GM08714 (cell line): Measurements from ENCODE around the gene ZP2.

Source experiments
- H3K4me3 ChIP-seq: fragments of 200-500 bp; sonication (Bioruptor generic); 2 replicates; pipeline ENCODE4 v1.5.1; 2014; ENCODE audit warnings: mild to moderate bottlenecking, low read length, inconsistent platforms
- ZNF274 ChIP-seq: IDR thresholded peaks from 2 replicates; pipeline ENCODE4 v1.6.1; 2012; ENCODE audit warnings: mild to moderate bottlenecking, low read depth, low read length

ZP2 gene

DNA sequence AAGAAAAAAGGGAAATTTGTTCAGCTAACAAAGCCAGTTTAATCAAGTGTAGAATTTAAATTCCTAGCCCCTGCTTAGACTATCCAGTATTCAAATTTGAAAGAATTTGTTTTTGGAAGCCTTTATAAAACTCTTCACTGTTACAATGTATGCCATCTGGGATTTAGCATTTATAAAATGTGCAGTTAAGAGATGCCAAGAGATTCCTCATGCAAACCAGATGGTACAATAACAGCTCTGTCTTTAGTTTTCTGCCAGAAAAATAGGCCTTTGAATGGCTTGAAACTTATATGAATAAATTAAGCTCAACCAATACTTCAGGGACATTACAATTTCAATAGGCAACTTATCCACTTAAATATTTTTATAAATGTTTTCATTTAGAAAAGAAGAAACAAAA lies 15.4 kb upstream of the ZP2 start:
- no peak overlapping the region for H3K4me3 ChIP-seq
- TF ChIP-seq ZNF274: no peak

DNA sequence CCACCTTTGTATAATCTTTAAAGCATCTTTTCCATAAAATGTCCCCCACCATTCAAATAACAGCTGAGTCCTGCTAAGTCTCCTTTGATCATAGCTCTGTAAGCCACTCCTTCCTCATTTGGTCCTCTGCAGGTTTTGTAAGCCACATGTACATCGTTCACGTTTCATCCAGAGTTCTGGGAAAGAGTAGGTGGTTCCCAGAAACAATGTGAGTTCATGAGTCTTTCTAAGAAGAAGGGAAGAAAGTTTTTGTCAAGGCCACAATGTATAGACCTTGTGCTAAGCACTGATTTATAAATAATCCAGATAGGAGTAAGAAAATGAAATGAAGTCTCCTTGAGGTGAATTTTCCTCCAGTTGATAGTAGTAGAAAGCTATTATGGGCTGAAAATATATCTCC lies 13.4 kb upstream of the ZP2 start:
- no peak overlapping the region for H3K4me3 ChIP-seq
- no peak for TF ChIP-seq ZNF274

DNA sequence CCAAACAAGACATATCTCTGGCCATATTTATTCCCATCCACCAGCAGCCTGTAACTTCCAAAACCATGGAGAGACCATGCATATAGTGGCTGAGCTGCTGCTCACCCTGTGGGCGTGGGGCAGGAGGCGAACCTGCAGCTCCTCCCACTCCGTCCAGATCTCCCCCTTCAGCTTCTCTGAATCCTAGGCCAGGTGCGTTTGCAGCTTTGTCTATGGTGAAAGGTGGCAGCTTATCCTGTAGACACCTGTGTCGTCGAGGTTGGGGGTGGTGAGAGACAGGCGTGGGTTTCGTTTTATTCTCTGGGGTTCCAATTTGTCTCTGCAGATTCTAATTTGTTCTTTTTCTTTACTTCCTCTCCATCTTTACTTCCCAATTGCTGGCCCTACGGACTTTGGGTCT lies 12.4 kb upstream of the ZP2 start:
- no peak overlapping the region for H3K4me3 ChIP-seq
- no peak for TF ChIP-seq ZNF274

DNA sequence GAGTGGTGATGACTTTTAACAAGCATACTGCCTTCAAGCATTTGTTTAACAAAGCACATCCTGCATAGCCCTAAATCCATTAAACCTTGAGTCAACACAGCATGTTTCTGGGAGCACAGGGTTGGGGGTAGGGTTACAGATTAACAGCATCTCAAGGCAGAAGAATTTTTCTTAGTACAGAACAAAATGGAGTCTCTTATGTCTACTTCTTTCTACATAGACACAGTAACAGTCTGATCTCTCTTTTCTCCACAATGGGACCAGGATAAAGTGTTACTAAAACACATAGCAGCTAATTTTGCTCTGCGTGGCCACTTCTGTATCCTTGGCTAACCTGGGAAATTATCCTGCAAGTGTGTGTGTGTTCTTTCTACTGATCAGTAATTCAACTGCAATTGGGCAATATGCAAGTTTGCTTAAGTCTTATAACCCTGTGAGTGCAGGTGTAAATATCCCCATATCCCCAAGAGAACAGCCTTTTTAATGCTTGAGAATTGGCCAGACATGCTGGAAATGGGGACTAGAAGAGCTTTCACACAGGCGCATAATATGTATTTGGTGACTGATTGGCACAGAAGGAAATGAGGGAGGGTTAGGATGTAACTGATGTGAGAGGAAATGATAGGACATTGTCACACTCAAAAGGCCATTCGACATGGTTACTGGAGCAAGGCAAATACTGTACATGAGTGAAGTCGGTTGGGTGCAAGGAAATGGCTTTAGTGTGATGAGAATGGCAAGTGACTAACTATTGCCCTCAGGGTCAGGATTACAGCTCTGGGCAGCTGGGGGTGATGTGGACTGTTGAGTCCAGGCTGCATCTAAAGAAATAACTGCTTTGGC lies 11.3 kb upstream of the ZP2 start:
- no peak overlapping the region for H3K4me3 ChIP-seq
- TF ChIP-seq ZNF274: no peak

DNA sequence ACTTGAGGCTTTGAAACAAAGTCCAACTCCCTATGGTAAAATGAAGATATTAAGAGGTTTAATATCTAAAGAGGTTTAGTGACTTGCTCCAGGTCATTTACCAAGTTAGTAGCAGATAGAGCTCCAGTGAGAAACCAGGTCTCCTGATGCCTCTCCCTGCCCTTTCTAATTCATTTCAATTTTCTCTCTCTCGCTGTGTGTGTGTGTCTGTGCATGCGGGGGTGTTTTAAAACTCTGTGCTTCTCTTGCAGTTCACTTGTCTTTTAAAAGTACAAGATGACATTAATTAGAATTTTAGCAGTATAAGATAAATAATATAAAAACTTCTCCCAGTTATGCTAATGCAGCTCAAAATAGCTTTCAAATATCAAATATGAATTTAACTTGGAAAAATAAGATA lies 8.2 kb upstream of the ZP2 start:
- TF ChIP-seq ZNF274: no peak
- no peak overlapping the region for H3K4me3 ChIP-seq

DNA sequence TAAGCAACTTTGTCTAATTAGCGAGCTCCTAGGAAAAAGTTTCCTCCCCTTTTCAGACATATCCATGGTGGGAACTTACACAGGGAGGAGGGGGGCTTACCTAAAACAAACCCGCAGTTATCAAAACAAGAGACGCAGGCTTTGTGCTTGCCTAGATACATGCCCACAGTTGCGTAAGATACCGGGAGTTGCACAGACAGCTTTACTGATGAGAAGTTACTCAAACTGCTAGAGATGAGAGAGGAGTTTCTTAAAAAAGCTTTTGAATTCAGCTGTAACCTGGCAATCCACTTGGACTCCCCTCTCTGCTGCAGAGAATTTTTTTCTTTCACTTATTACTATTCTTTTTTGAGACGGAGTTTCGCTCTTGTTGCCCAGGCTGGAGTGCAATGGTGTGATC lies 6.8 kb upstream of the ZP2 start:
- no peak for TF ChIP-seq ZNF274
- H3K4me3 ChIP-seq: no peak overlapping the region

DNA sequence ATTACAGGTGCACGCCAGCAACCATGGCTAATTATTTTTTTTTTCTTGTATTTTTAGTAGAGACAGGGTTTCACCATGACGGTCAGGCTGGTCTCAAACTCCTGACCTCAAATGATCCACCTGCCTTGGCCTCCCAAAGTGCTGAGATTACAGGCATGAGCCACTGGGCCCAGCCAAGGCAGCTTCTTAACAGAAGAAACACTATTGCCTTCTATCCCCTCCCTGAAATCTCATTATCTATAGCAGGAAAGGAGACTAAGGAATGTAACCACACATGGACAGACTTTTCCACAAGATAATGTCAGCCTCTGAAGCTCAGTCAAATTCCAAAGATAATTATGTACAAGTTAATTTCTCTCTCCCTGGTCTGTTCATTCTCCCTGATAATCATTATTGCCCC lies 5.7 kb upstream of the ZP2 start:
- H3K4me3 ChIP-seq: no peak overlapping the region
- TF ChIP-seq ZNF274: no peak

DNA sequence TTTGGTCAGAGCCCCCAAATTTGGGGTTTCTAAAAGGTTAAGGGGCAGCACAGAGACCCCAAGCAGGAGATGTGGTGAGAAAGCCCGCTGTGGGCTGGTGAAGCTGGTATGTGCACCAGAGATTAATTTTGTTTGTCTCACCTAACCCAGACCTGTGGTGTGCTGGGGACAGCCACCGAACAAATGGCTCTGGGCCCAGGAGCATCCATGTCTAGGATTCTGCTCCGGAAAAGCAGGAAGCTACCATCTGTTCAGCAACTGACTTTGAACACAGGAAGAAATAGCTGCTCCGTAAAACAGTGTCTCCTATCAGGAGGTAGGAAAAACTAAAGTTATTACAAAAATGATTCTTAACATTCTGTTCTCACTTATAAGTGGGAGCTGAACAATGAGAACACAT lies 2.7 kb upstream of the ZP2 start:
- H3K4me3 ChIP-seq: no peak overlapping the region
- no peak for TF ChIP-seq ZNF274

DNA sequence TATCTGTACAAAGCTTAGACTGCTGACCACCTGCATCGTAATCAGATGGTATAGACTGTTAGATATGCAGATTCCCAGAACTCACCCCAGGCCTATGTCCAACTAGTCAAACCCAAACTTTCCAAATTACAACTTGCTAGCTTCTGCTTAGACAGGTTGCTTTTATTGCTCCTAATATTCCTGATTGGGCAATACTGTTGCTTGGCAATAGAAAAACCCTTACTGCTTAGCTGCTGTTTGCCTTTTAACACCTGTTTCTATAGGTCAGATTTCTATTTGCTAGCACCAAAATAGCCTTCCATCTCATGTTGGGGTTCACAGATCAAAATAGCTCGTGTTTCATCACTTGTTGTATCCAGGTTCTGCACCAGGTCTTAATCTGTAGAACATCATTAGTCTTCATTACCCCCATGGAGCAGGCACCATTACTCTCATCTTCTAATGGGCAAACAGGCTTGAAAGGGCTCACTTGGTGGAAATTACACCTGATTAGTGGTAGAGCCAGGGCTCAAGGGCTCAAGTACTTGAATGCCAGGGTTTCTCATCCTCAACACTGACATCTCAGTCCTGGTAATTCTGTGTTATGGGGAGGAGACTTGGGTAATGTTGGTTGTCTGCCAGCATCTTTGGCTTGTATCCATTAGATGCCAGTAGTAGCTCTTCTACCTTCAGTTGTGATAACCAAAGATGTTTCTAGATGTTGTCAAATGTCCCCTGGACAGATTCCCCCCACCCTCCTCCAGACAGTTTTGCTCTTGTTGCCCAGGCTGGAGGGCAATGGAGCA lies 2.7 kb downstream of the ZP2 start:
- no peak for TF ChIP-seq ZNF274
- H3K4me3 ChIP-seq: no peak overlapping the region

DNA sequence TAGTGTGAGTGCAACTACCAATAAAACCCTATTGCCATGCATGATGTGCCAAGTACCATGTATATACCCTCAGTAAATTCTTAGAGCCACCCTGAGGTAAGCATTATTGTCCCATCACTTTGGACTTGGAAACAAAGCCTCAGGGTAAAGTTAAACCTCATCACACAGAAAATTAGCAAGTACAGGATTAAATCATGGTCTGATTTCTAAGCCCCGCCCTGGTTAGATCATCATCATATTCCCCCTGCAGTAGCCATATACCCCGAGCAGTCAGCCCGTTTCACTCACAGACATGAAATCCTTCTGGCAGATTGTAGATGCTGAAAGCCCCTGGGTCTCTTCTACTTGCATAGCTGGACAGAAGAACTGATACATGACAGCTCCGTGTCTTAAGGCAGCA lies 4.8 kb downstream of the ZP2 start:
- H3K4me3 ChIP-seq: no peak overlapping the region
- TF ChIP-seq ZNF274: no peak

DNA sequence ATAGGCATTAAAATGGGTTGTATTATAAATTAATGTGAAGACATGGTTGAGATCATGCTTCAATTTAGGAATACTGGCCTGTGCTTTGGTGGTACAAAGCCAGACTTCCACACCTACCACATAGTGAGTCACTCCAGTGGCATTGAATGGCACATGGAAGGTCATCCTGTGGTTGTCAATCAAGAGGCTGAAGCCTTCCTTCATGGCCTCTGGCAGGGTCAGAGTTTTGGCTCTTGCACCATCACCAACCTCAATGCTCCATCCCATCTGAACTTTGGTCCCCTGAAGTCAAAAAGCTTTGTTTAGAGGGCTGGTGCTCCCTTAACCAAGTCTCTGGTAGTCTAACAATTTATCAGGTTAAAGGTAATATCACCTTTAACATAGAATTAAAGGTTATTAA lies 6.1 kb downstream of the ZP2 start:
- TF ChIP-seq ZNF274: no peak
- H3K4me3 ChIP-seq: no peak overlapping the region

DNA sequence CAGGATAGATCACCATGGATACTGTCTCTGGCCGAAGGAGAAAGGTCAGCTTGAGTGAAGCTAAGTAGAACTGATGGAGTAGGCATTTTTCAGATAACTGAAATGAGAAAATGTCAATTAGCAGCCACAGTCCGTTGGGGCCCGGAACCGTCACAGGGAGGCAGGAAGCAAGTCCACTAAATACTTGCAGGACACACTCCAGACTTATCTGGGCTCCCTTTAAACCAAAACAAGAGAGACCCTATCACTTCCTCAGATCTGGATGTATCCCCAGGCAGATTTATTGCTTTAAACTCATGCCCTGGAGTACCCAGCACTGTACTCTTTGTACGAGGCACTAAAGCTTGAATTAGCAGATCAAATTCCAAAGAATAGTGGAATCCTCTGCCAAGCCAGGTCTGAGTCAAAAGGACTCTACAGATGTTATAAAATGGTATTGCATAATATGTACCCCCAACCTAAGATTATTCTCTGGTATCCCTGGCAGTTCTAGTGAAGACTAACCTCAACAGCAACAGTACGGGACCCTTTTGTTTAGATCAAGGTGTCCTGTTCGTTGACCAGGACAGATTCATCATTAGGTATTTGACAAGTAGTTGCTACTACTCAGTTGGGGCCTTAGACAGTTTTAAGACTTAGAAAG lies 8.1 kb downstream of the ZP2 start:
- no peak for TF ChIP-seq ZNF274
- no peak overlapping the region for H3K4me3 ChIP-seq

DNA sequence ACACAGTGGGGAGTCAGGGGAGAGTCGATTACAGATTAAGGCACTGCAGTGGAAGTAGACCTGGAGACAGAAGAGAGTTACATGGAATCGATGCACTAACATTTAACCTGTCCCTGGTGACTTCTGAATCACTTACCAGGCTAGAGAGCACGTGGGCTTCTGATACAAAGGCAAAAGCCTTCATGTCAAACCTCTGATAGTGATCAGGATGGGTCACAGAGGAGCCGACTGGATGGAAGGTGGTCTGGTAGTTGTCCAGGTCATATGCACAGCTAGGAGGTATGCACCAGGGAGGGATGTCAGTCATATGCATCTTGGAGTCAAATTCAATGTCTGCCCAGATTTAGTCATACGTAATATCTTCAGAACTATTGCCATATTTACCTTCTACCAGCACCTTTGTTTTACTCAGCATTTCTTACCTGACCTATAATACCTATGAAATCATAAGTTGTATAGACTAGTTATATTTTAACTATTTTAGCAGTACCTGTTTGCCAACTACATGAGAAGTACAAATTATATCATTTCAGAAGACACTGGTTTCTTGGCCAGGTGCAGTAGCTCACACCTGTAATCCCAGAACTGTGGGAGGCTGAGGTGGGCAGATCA lies 11.7 kb downstream of the ZP2 start:
- no peak overlapping the region for H3K4me3 ChIP-seq
- no peak for TF ChIP-seq ZNF274

DNA sequence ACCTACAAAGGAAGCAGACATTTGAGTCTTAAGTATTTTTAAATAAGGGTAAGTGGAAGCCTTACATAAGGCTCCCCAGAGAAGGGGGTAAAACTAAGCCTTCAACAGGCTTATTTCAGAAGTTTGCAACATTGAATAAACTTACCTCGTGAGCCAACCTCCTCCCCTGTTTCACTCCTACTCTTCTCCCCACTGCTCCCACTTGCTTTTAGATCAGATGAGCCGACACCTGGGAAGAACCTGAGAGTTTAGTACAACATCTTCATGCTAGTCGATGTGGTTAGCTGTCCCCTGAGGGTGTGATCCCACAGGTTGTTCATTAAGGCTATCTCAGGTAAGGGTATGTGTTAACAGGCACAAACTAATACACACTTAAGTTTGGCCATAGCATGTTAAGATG lies 13.8 kb downstream of the ZP2 start:
- TF ChIP-seq ZNF274: no peak
- no peak overlapping the region for H3K4me3 ChIP-seq
